Measurements from ENCODE around the gene TEX2. TPM values are rescaled to one million over a fixed set of nuclear protein-coding genes. Genes with fewer than 3 reads are reported as not detected.

Gene TEX2
- total and polyA plus RNA-seq, 2 of the 13 experiments (the other 11 are each of a cell fraction or from before 2014, with no cell fraction given), result 21.4 to 37.7 TPM

DNA sequence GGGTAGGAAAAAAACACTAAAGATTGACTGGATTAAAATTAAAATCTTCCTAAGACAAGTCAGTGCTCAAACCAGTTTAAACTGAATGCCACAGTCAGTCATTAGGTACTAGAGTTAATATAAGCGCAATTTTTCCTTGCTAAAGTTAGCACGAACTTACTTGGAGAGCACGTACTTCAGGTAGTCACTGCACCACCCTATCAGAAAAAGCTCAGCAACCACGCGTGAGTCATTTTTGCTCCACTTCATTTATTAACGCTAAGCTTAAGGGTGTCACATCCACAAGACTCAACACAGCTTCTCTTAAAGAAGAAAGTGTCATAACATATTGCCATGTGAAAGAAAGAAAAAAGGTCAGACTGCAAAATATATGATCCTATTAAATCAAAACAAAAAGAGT lies 53.1 kb downstream of the TEX2 start (continued):
- TF ChIP-seq, protein P1, sequence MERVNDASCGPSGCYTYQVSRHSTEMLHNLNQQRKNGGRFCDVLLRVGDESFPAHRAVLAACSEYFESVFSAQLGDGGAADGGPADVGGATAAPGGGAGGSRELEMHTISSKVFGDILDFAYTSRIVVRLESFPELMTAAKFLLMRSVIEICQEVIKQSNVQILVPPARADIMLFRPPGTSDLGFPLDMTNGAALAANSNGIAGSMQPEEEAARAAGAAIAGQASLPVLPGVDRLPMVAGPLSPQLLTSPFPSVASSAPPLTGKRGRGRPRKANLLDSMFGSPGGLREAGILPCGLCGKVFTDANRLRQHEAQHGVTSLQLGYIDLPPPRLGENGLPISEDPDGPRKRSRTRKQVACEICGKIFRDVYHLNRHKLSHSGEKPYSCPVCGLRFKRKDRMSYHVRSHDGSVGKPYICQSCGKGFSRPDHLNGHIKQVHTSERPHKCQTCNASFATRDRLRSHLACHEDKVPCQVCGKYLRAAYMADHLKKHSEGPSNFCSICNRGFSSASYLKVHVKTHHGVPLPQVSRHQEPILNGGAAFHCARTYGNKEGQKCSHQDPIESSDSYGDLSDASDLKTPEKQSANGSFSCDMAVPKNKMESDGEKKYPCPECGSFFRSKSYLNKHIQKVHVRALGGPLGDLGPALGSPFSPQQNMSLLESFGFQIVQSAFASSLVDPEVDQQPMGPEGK (CRISPR knock-in tag; IDR thresholded peaks at IDR 0.05), result no peak
- TF ChIP-seq GABPA (IDR thresholded peaks at IDR 0.05; ENCODE audit: low read depth, low read length) (no peak), GABPA (CRISPR knock-in tag; IDR thresholded peaks at IDR 0.05; ENCODE audit: low read depth) (no peak), TCF7L2 (IDR thresholded peaks at IDR 0.05; ENCODE audit: low read depth, low read length) (no peak), MAFF (IDR thresholded peaks at IDR 0.05; ENCODE audit: low read depth, low read length) (no peak)

DNA sequence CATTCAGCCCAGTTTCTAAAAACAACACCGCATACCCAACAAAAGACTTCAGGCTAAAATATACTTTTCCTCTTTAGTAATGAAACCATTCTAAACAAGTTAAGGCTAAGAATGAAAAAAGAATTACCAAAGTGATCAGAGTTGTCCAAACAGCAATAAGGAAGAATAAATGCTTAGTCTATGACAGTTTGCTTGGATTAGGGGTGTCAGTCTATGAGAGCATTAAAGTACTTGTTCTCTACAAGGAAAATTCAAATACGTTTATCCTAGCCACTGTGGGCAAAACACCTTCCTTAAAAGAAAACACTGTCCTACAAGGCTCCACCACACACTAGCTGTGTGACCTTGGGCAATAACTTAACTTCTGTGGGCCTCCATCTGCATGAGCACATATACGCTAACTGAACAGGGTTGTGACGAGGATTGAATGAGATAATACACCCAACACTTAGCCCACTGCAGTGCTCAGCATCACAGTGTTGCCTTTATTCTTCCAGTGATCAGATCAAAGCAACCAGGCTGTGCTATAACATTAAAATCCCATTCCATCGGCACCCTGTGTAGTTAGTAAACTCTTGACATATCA lies 53.6 kb downstream of the TEX2 start:
- Histone ChIP-seq H2AFZ (ENCODE audit: low read length) (no peak overlapping the region), H3K4me3 (replicated peaks in 1 of 3; ENCODE audit: insufficient read depth in 1 of 3, low read depth in 2 of 3, low read length in 3 of 3) (no peak overlapping the region), H4K20me1 (ENCODE audit: insufficient read depth, low read length) (no peaks in the 10 kb centered on the region), H3K27me3 (ENCODE audit: control insufficient read depth in 1 of 2, insufficient read depth in 2 of 2, low read length in 2 of 2) (no peaks in the 10 kb centered on the region), H3K4me2 (ENCODE audit: low read depth, low read length) (no peak overlapping the region), H3K79me2 (ENCODE audit: insufficient read depth, low read length) (peaks cover 20% of the 10 kb centered on the region), H3K9ac (ENCODE audit: insufficient read depth, low read depth, low read length) (no peak overlapping the region), H3K36me3 (replicated peaks in 1 of 2; ENCODE audit: control insufficient read depth in 1 of 2, insufficient read depth in 2 of 2, low read length in 2 of 2) (peaks cover 14 to 24% of the 10 kb centered on the region in 2 experiments), H3K9me3 (ENCODE audit: low read length) (no peaks in the 10 kb centered on the region), H3K27ac (ENCODE audit: extremely low read length, insufficient read depth, low read length) (no peak overlapping the region), H3K4me1 (ENCODE audit: insufficient read depth, low read length) (peaks cover 10% of the 10 kb centered on the region)
- TF ChIP-seq ZNF615 (CRISPR knock-in tag; IDR thresholded peaks at IDR 0.05; ENCODE audit: borderline replicate concordance) (no peak), CREB1 (IDR thresholded peaks at IDR 0.05) (no peak), CREB1 (CRISPR knock-in tag; IDR thresholded peaks at IDR 0.05) (peak; percentile 28; the same call in 1 of the 2 replicates)
- in situ Hi-C loops (cut with HindIII; ENCODE audit: extremely low pct_ligation_motif_present, low pct_unique_long_range_greater_than_20kb), result no loop called here
- FAIRE-seq, result no peak
- no TSS peak for BruUV-seq (replicated peaks)
- intact Hi-C loops (cut with micrococcal nuclease; ENCODE audit: unreplicated experiment), result no loop called here
- CTCF ChIA-PET (ENCODE audit: low intra/inter-chr PET ratio, low total read pairs), result no interaction called here
- WGBS (ENCODE audit: low lambda C conversion rate), result 96% methylated on average over 5 of the region's 5 CpGs
- no peak for ATAC-seq
- DNase-seq (ENCODE audit: low spot score), result no peak
- POLR2A ChIA-PET, result interaction anchor here (1.7 kb wide), 1 partner anchor 64 kb away, joined by 6 read pairs; no protein-coding TSS in a partner anchor

All from HepG2 (cell line).